Body of pancreas (tissue), 4 donors: ENCODE results near the gene ADAMTS2. TPM values are rescaled to one million over a fixed set of nuclear protein-coding genes. Genes with fewer than 3 reads are reported as not detected.

Experiments used
- ATAC-seq: fragments of 150-250 bp; one replicate; pipeline ENCODE4 v1.9.1; 2016
- DNase-seq, 4 donors: peaks; one replicate each; pipeline ENCODE4 v3.0.0-alpha.2; 2019
- H3K27ac ChIP-seq, 4 donors: fragments of 200-600 bp; sonication (generic); 1 replicate in 3 of 4; 2 replicates in 1 of 4; pipeline versions ENCODE4 v1.5.1 to v1.6.1; 2016 to 2019; ENCODE audit warnings: mild to moderate bottlenecking in 1 of 4, mixed read lengths in 1 of 4, moderate library complexity in 1 of 4
- H3K27me3 ChIP-seq, 2 donors: fragments of 200-600 bp; sonication (generic); one replicate each; pipeline ENCODE4 v1.6.0; 2016; ENCODE audit warnings: mild to moderate bottlenecking in 1 of 2
- H3K36me3 ChIP-seq, 2 donors: fragments of 200-600 bp; sonication (generic); replicated peaks in 1 of 2; 2 replicates each; pipeline ENCODE4 v1.5.1; 2016; ENCODE audit warnings: low read depth in 2 of 2; ENCODE audit not compliant: insufficient read depth in 1 of 2
- H3K4me1 ChIP-seq: fragments of 200-600 bp; sonication (generic); one replicate; pipeline ENCODE4 v1.6.0; 2016
- H3K4me3 ChIP-seq, 2 donors: fragments of 200-600 bp; sonication (generic); 1 replicate in 1 of 2; 2 replicates in 1 of 2; pipeline ENCODE4 v1.5.1; 2016 to 2019
- H3K9me3 ChIP-seq, 3 donors: fragments of 200-600 bp; sonication (generic); 1 replicate in 2 of 3; 2 replicates in 1 of 3; pipeline ENCODE4 v1.5.1; 2016
- POLR2A ChIP-seq, 3 donors: fragments of 450-650 bp; IDR thresholded peaks; one replicate each; pipeline ENCODE4 v1.6.1; 2016; ENCODE audit warnings: antibody characterized with exemption in 3 of 3, mild to moderate bottlenecking in 2 of 3
- WGBS, 2 donors: methylation state at CpG; one replicate each; pipeline ENCODE4 v1.1.5; 2017; 5-methylcytosine and 5-hydroxymethylcytosine counted together
- intact Hi-C: fragments of 100-400 bp; cut with DNase I; formaldehyde crosslinking; loops from one replicate; pipeline ENCODE4 v1.15.1; 2023
- total RNA-seq, 2 donors: library from RNA; depleted of rRNA; stranded (reverse); fragments of >200 nt; gene quantifications; one replicate each; pipeline ENCODE4 v1.1.0, GENCODE V29; 2016
- TF ChIP-seq, protein P1 (sequence below), 7 experiments: fragments of 450-650 bp in 4 of 7; fragments of 200-600 bp in 3 of 7; sonication (generic) in 3 of 7; IDR thresholded peaks; one replicate each; pipeline ENCODE4 v1.5.1; 2016 to 2019; ENCODE audit warnings: antibody characterized with exemption in 7 of 7

ADAMTS2 gene
- total RNA-seq, 2 donors from 2014 or later = 9.1 to 19.1 TPM

DNA sequence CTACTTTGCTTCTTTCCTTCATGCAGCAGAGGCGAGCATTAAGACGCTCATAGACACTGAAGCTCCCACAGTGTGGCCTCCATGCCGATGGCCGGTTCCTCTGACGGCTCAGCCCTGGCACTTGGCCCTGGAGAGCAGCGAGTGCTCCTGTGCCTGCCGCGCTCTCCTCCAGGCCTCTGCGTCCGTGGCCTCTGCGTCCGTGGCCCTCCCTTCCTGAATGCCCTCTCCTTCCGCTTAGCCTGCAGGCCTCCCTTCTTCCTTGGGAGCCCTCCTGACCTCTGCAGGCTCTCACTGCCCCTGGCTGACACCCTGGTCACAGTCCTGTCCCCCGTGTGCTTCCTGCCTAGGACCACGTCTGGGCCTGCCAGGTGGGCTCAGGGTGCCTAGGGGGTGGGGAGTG, 192.3 kb downstream of the ADAMTS2 start:
- 81 to 86% methylated on average over 15 of the region's 15 CpGs for WGBS, 2 donors
- ATAC-seq = no peak

GRCh38 chr5:179152144-179152895, 192.9 kb downstream of the ADAMTS2 start:
- TF ChIP-seq, protein P1, sequence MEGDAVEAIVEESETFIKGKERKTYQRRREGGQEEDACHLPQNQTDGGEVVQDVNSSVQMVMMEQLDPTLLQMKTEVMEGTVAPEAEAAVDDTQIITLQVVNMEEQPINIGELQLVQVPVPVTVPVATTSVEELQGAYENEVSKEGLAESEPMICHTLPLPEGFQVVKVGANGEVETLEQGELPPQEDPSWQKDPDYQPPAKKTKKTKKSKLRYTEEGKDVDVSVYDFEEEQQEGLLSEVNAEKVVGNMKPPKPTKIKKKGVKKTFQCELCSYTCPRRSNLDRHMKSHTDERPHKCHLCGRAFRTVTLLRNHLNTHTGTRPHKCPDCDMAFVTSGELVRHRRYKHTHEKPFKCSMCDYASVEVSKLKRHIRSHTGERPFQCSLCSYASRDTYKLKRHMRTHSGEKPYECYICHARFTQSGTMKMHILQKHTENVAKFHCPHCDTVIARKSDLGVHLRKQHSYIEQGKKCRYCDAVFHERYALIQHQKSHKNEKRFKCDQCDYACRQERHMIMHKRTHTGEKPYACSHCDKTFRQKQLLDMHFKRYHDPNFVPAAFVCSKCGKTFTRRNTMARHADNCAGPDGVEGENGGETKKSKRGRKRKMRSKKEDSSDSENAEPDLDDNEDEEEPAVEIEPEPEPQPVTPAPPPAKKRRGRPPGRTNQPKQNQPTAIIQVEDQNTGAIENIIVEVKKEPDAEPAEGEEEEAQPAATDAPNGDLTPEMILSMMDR (IDR thresholded peaks at IDR 0.05) = no peak
- no peak for TF ChIP-seq POLR2A (IDR thresholded peaks at IDR 0.05)
- ATAC-seq (no peak), DNase-seq (no peak)
- intact Hi-C loops = no loop called here
- Histone ChIP-seq H3K4me3 (no peak overlapping the region), H3K27me3 (no peaks in the 10 kb centered on the region), H3K4me1 (no peaks in the 10 kb centered on the region), H3K36me3 (no peaks in the 10 kb centered on the region), H3K27ac (no peak overlapping the region), H3K9me3 (no peaks in the 10 kb centered on the region)
- WGBS, 2 donors = 67 to 73% methylated on average over 15 to 18 of the region's 18 CpGs

More for the DNA sequence above, 192.3 kb downstream of the ADAMTS2 start:
- H3K27ac ChIP-seq = no peak overlapping the region
- H3K9me3 ChIP-seq = no peaks in the 10 kb centered on the region
- H3K27me3 ChIP-seq = no peaks in the 10 kb centered on the region
- TF ChIP-seq, protein P1 (IDR thresholded peaks at IDR 0.05) = no peak
- no peak for TF ChIP-seq POLR2A (IDR thresholded peaks at IDR 0.05)
- intact Hi-C loops = no loop called here
- no peak for DNase-seq
- H3K4me3 ChIP-seq = no peak overlapping the region
- H3K4me1 ChIP-seq = no peaks in the 10 kb centered on the region
- H3K36me3 ChIP-seq = no peaks in the 10 kb centered on the region

- Histone ChIP-seq H3K4me3 (no peak overlapping the region), H3K4me1 (no peaks in the 10 kb centered on the region), H3K36me3 (no peaks in the 10 kb centered on the region), H3K27ac (no peak overlapping the region), H3K9me3 (no peaks in the 10 kb centered on the region), H3K27me3 (no peaks in the 10 kb centered on the region)
- DNase-seq = no peak
- no peak for TF ChIP-seq POLR2A (IDR thresholded peaks at IDR 0.05)
- TF ChIP-seq, protein P1 (IDR thresholded peaks at IDR 0.05) = no peak
- 81 to 86% methylated on average over 9 to 11 of the region's 11 CpGs for WGBS, 2 donors
- no peak for ATAC-seq
- intact Hi-C loops = no loop called here
Measured at GRCh38 chr5:179151286-179152118, 193.8 kb downstream of the ADAMTS2 start.

DNA sequence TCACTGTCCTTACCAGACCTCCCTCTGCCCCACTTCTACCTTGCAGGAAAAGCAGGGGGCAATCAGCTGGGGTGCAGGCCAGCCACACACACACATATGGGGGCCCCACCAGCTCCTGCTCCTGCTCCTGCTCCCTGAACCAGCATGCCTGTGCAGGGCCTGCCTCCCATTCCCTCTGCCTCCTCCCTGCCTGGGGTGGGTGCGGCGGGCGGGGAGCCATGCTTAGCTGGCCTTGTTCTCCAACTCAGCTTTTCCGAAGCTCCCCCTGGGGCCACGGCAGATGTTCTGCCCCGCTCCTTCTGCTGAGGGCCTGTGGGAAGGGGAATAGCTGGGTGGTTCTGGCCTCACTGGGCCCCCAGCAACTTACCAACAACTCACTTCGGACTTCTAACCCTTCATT, 195.2 kb downstream of the ADAMTS2 start:
- TF ChIP-seq, protein P1 (IDR thresholded peaks at IDR 0.05) = no peak
- ATAC-seq (no peak), DNase-seq (no peak)
- Histone ChIP-seq H3K9me3 (no peaks in the 10 kb centered on the region), H3K4me1 (no peaks in the 10 kb centered on the region), H3K27ac (no peak overlapping the region), H3K27me3 (no peaks in the 10 kb centered on the region), H3K4me3 (no peak overlapping the region), H3K36me3 (no peaks in the 10 kb centered on the region)
- 77 to 89% methylated on average over 4 to 7 of the region's 7 CpGs for WGBS, 2 donors
- intact Hi-C loops = no loop called here
